NCI-H345 treated with DMSO at 0.1 percent for 48 hours (cell line): ENCODE results near the gene CD69.

Experiments
- DNase-seq: peaks from one replicate; lab custom pipeline; 2025; ENCODE audit not compliant: unreplicated experiment; lab: John Stamatoyannopoulos, UW

Gene CD69

GRCh38 chr12:9782547-9783382, 22.1 kb upstream of the CD69 start:
- no peak for DNase-seq

DNA sequence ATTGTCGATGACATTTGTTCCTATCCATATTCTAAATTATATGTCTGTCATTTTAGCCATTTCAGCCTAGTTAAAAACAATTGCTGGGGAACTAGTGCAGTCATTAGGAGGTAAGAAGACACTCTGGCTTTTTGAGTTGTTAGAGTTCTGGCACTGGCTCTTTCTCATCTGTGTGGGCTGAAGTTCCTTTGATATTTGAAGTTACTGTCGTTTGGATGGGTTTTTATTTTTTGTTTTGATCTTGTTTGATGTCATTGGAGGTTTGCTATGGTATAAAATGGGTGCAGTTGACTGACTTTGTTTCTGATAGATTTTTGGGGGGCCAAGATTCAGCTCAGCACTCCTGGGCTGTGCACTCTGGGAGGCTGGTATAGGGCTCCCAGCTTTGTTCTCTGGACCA, 20.7 kb upstream of the CD69 start:
- no peak for DNase-seq

- DNase-seq: no peak
Observed at GRCh38 chr12:9779209-9779608, 18.5 kb upstream of the CD69 start.

DNA sequence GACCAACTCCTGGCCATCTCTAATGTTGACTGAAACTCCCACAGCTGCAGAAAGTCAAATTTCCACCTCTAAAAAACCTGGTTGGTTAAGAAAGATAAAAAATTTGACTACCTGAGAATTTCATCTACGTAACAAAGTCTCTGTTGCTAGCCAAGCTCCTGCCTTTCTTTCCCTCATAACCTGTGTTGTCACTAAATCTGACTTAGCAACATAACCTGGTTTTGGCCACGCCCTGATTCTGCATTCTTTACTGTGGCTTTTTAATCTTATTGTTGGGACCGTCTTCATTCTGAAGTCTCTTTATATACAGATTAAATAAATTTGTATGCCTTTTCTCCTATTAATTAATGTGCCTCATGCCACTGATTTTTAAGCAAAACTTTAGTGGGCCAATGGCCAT, 16.1 kb upstream of the CD69 start:
- DNase-seq: no peak

DNA sequence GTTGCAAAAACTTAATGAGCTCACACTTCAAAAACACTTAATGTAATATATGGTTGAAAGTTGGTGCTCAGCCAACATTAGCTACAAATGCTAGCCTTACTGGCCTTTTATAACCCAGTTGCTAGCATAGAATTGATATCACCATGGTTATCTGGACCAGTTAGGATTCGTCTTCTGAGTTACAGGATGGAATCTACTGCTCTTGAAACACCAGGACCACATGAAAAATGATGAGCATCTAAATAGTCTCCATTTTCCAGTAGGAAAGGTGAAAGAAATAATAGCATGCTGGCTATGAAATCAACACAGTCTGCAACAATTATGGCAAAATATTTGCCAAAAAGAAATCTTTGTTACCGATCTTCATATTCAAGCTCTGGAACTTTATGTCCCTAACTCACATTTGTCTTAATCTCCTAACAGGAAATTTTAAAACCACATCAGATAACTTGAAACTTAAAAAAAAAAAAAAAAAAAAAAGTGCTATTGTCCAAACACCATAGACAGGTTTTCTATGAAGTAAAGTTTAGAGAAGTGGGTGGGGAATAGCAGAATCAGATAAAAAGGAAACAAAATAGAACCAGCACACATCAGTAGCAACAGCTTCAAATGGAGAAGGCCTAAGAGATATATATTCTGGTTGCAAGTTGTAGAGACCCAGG, 12.6 kb upstream of the CD69 start:
- DNase-seq: no peak

DNA sequence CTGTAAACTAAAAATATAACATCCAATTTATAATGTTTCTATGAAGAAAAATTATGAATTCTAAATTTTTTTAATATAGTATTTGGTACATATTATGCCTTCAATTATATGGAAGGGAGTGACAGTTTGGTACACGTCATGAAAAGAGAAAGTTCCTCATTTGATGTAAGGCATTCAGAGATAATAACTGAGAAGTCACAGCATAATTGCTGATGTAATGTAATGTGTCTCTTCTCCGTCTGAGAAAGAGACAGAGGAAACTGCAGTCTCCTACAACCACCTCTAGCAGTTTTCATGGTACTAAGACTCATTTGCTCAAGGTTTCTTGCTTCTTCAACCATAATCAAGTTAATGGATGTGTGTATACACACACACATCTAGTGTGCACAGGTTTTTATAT, 2.3 kb upstream of the CD69 start:
- DNase-seq: no peak

GRCh38 chr12:9762369-9762768, 1.7 kb upstream of the CD69 start:
- no peak for DNase-seq

- no peak for DNase-seq
Observed at GRCh38 chr12:9761419-9761781, 699 bp upstream of the CD69 start.

- no peak for DNase-seq
Observed at GRCh38 chr12:9760120-9760519, 581 bp downstream of the CD69 start.

GRCh38 chr12:9759694-9760093, 1.0 kb downstream of the CD69 start:
- no peak for DNase-seq

DNA sequence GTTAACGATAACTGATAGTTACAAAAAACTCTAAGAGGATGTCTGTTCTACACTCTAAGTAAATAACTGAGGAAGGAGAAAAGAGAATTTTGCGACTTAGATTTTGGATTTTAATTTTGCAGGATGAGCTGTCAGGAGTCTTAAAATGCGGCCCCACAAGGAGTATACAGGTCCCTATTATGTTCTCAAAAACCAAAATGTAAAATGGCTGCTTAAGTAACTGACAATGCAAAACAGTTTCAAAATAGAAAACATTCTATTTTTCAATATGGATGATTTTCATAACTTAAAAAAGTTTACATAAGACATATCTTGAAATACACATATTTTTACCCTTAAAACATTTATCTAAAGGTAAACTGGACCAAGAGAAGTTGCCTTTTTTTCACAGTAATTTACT, 2.6 kb downstream of the CD69 start:
- no peak for DNase-seq

- DNase-seq: no peak
Observed at GRCh38 chr12:9757433-9758025, 3.2 kb downstream of the CD69 start.

GRCh38 chr12:9756706-9757105, 4.0 kb downstream of the CD69 start:
- DNase-seq: no peak

DNA sequence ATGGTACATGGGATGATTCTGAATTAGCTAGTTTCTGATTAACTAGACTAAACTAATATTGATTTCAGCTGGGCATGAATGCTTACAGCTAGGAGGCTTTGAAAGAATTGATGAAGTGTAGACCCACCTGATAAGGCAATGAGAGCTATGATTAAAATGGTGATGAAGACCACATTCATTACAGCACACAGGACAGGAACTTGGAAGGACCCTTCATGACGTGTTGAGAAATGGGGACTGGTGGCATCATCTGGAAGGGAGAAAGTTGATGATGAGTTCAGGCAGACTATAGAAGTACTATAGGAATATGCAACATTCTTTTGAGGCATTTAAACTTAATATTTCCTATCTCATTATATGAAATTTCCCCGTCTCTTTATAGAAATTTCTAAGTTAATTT, 4.5 kb downstream of the CD69 start:
- DNase-seq: no peak

DNA sequence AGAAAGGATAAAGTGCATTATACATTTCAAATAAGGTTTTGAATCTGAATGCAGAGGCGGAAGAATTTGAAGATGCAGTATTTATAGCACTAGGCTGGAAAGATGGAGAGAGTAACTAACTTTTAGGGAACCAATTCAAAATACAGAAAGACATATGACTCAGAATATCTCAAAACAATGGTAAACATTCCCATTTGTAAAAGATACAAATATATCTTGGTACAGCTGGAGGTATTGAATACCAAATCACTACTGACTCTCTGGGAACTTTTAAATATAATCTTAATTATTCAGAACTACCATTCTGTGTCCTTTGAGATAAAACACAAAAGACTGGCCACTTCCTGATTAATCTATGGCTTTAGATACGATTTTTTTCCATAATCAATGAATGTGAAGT, 5.1 kb downstream of the CD69 start:
- no peak for DNase-seq

DNA sequence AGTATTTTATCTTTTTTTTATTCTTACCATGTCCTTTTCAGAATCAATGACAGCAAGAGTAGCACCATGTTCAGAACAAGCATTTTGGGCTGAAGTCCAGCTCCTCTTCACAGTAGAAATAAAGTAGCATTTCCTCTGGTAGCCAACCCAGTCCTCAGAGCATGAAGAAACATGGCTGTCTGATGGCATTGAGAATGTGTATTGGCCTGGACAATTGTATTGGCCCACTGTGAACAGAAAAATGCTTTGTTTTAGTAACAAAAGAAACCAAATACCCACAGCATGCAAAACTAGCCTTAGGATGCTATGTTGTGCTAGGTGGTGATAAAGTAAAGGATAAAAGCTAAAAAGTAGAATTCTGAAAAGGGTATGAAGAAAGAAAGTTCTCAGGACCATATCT, 5.7 kb downstream of the CD69 start:
- DNase-seq: no peak

GRCh38 chr12:9754099-9754927, 6.4 kb downstream of the CD69 start:
- DNase-seq: no peak

DNA sequence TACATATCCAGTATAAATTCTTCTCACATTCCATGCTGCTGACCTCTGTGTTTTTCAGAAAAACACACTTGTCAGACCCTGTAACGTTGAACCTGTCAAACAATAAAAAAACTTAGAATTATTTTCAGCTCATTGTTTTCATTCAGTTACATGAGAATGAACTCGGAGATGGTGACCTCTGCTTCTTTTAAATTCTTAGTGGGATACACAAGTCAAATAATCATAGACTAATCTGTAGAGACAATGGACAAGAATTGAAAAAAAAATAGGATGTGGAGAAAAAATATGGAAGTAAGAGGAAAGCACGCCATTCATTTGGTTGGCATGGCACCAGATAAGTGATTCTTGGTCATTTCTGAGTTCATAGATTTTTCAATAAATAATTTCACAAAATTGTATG, 7.2 kb downstream of the CD69 start:
- no peak for DNase-seq

GRCh38 chr12:9753073-9753472, 7.6 kb downstream of the CD69 start:
- no peak for DNase-seq

DNA sequence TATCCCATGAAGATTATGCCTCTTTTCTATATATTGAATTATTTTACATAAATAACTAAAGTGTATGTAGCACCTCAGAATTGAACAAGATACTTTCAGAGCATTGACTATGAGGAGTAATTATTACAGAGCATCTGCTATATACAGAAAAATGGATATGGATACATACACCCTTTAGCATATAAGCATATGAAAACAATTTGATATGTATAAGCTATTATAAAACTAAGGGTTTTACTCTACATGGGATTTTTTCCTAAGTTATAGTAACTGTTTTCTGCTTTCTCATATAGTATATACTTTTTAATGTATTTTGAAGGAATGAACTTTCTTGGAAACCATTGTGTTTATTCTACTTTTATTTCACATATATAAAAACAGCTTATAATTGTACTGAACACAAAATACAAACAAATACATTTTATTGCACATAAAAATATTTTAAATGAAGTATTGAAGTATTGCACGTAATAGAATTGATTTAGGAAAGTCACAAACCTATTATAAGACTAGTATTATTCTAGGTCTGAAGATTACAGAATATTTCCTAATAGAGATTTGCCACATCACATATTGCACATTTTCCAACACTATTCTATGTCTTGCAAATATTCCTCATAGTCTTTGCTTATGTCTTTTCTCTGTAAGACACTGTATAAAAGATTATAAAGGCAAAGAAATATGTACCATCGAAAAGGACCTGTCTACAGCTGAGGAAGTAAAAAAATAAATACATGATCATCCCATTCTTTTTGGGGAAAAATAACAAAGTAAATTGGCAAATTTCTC, 8.4 kb downstream of the CD69 start:
- no peak for DNase-seq
